WERI-Rb-1 (cell line): ENCODE data around the gene DNAJB1.
"Not testable (repeated sequence)": the region's sequence is repeated elsewhere in the genome, so short reads cannot be mapped to it uniquely, and the experiment has no call there.

Experiments
- DNase-seq: peaks from one replicate; pipeline ENCODE4 v3.0.0-alpha.2; 2020
- H3K27ac ChIP-seq: fragments of 250-450 bp; sonication (Bioruptor Pico); 2 replicates; pipeline ENCODE4 v1.5.1; 2020; ENCODE audit warnings: mild to moderate bottlenecking, moderate library complexity
- H3K27me3 ChIP-seq: fragments of 250-450 bp; sonication (Bioruptor Pico); 2 replicates; pipeline ENCODE4 v1.5.1; 2021; ENCODE audit warnings: mild to moderate bottlenecking, low read depth, moderate library complexity; ENCODE audit not compliant: insufficient read depth, severe bottlenecking
- H3K36me3 ChIP-seq: fragments of 250-450 bp; sonication (Bioruptor Pico); 2 replicates; pipeline ENCODE4 v1.5.1; 2020; ENCODE audit warnings: mild to moderate bottlenecking, moderate library complexity
- H3K4me3 ChIP-seq: 2 replicates; pipeline ENCODE4 v1.5.1; 2011; ENCODE audit warnings: low read depth, mild to moderate bottlenecking, control low read depth, low read length
- H3K9me3 ChIP-seq: fragments of 250-450 bp; sonication (Bioruptor Pico); 2 replicates; pipeline ENCODE4 v1.5.1; 2021; ENCODE audit warnings: mild to moderate bottlenecking, moderate library complexity; ENCODE audit not compliant: severe bottlenecking
- CTCF ChIP-seq: IDR thresholded peaks from 2 replicates; pipeline ENCODE4 v1.5.1; 2011; ENCODE audit warnings: low read depth, mild to moderate bottlenecking, control low read depth, inconsistent platforms, low read length

Gene DNAJB1

DNA sequence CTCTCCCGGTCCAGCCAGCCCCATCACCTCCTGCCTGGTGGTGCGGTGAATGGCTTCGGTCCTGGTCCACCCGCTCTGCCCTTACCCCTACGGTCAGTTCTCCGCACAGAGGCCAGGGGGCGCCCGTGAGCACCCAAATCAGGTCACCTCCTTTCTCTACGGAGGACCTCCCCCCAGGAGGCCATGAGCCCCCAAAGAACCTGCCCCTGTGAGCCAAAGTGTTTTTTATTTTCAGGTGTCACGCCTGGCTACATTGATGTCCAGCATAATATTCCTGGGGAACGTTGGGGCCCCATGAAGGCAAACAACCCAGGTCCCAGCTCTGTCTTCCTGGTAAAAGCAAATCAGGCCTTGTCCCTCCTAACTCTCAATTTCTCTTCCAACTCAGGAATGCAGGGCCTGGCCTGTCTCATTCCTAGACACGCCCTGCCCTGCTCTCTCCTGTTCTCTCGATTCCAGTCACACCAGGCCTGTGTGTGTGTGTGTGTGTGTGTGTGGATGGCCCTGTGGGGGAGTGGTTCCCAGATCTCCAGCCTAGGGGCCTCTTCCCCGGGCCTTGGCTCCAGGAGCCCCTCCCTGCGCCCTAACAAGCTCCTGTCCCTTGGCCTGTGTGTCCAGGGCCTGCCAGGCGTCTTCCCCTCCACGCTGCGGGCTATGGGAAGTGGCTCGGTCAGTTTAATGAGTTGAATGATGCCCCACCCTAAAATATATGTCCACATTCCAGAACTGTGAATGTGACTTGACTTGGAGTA lies 12.5 kb downstream of the DNAJB1 start:
- peak; percentile 63 for DNase-seq
- H3K4me3 ChIP-seq = no peak overlapping the region

DNA sequence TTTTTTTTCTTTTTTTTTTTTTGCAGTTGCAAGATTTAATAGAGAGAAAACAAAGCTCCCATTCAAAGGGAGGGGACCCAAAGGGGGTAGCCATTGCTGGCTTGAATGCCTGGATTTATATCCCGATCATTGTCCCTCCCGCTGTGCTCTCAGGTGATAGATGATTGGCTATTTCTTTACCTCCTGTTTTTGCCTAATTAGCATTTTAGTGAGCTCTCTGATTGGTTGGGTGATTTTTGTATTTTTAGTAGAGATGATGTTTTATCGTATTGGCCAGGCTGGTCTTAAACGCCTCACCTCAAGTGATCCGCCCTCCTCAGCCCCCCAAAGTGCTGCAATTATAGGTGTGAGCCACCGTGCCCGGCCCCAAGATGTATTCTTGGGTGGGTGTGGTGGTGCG lies 13.6 kb downstream of the DNAJB1 start:
- not testable (repeated sequence) for H3K27me3 ChIP-seq, H3K9me3 ChIP-seq, H3K27ac ChIP-seq, H3K36me3 ChIP-seq, H3K4me3 ChIP-seq, DNase-seq

More for the DNA sequence above, 12.5 kb downstream of the DNAJB1 start:
- no peaks in the 10 kb centered on the region for H3K9me3 ChIP-seq
- no peaks in the 10 kb centered on the region for H3K36me3 ChIP-seq
- H3K27ac ChIP-seq = no peak overlapping the region
- no peaks in the 10 kb centered on the region for H3K27me3 ChIP-seq
- peak; percentile 78 for TF ChIP-seq CTCF

GRCh38 chr19:14503285-14503684 lies 14.9 kb downstream of the DNAJB1 start:
- TF ChIP-seq CTCF = no peak
- DNase-seq = no peak
- Histone ChIP-seq H3K27ac (no peak overlapping the region), H3K4me3 (no peak overlapping the region), H3K36me3 (no peaks in the 10 kb centered on the region), H3K9me3 (no peaks in the 10 kb centered on the region), H3K27me3 (no peaks in the 10 kb centered on the region)

DNA sequence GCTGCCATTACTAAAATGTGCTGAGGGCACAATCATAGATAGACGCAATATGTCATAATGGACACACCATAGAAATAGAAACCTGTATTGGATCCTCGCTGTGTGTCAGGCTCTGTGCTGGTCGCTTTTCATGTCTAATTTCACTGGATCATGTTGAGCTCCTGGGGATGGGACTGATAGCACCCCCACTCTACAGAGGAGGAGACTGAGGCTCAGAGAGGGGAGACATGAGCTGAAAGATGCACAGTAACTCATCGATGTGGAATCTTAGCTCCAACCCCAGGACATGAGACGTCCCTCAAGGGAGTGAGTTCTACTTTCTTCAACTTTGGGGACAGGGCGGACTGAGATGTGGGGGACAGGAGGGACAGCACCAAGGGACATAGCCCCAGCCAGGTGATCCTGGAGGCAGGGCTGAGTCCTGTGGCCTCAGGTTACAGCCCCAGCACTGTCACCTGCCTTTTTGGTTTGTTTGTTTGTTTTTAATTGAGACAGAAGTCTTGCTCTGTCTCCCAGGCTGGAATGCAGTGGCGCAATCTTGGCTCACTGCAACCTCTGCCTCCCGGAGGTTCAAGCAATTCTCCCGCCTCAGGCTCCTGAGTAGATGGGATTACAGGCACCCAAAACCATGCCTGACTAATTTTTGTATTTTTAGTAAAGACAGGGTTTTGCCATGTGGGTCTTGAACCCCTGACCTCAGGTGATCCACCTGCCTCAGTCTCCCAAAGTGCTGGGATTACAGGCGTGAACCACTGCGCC lies 15.7 kb downstream of the DNAJB1 start:
- no peak for DNase-seq
- TF ChIP-seq CTCF = no peak
- H3K27ac ChIP-seq = no peak overlapping the region
- H3K36me3 ChIP-seq = no peaks in the 10 kb centered on the region
- H3K4me3 ChIP-seq = no peak overlapping the region
- no peaks in the 10 kb centered on the region for H3K27me3 ChIP-seq
- H3K9me3 ChIP-seq = no peaks in the 10 kb centered on the region

GRCh38 chr19:14497228-14497921 lies 20.8 kb downstream of the DNAJB1 start:
- no peak for DNase-seq
- no peak for TF ChIP-seq CTCF
- H3K27me3 ChIP-seq = no peaks in the 10 kb centered on the region
- H3K27ac ChIP-seq = no peak overlapping the region
- no peaks in the 10 kb centered on the region for H3K9me3 ChIP-seq
- peaks cover 2% of the 10 kb centered on the region for H3K36me3 ChIP-seq
- no peak overlapping the region for H3K4me3 ChIP-seq

DNA sequence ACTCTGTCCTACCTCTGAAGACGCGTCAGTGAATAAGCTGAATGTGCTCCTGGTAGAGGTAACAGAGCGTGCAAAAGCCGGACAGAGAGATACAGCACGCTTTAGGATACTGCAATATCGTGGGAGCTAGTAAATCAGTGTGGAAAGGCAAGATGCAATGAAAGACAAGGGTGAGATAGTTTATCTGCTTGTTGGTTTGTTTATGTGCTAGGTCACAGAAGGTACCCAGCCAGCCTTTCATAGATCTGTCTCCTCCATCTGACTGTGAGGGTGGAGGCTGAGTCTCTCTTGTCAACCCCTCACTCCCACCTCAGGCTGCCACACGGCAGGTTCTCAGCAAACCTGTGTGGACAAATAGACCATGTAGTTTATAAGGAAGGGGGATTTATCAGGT lies 21.4 kb downstream of the DNAJB1 start:
- no peak for DNase-seq
- no peak for TF ChIP-seq CTCF
- Histone ChIP-seq H3K36me3 (peaks cover 2% of the 10 kb centered on the region), H3K9me3 (no peaks in the 10 kb centered on the region), H3K27me3 (no peaks in the 10 kb centered on the region), H3K4me3 (peak overlapping the region; percentile 63), H3K27ac (peak overlapping the region; percentile 46)
